Stomach smooth muscle (tissue), 2 donors: ENCODE measurements around the gene CAB39.

Experiments
- H3K27ac ChIP-seq: one replicate; pipeline ENCODE4 v1.7.0; 2013; ENCODE audit warnings: mild to moderate bottlenecking, low read length, inconsistent platforms
- H3K27me3 ChIP-seq, 2 donors: one replicate each; pipeline ENCODE4 v1.7.0; 2013; ENCODE audit warnings: low read length in 2 of 2; ENCODE audit not compliant: insufficient read depth in 2 of 2, control insufficient read depth in 1 of 2
- H3K36me3 ChIP-seq, 2 donors: one replicate each; pipeline ENCODE4 v1.7.0; 2013; ENCODE audit warnings: low read length in 2 of 2; ENCODE audit not compliant: control insufficient read depth in 2 of 2, insufficient read depth in 2 of 2
- H3K4me1 ChIP-seq: one replicate; pipeline ENCODE4 v1.7.0; 2013; ENCODE audit warnings: low read length; ENCODE audit not compliant: control insufficient read depth, insufficient read depth
- H3K4me3 ChIP-seq, 2 donors: one replicate each; pipeline ENCODE4 v1.7.0; 2013; ENCODE audit warnings: low read length in 2 of 2
- H3K9ac ChIP-seq, 2 donors: one replicate each; pipeline ENCODE4 v1.7.0; 2013; ENCODE audit warnings: low read length in 2 of 2, mild to moderate bottlenecking in 1 of 2
- H3K9me3 ChIP-seq, 2 donors: one replicate each; pipeline ENCODE4 v1.7.0; 2013; ENCODE audit warnings: low read length in 2 of 2; ENCODE audit not compliant: control insufficient read depth in 2 of 2
- donor health status: healthy.
- donor health status: Pancreatic carcinoma.

The CAB39 gene

DNA sequence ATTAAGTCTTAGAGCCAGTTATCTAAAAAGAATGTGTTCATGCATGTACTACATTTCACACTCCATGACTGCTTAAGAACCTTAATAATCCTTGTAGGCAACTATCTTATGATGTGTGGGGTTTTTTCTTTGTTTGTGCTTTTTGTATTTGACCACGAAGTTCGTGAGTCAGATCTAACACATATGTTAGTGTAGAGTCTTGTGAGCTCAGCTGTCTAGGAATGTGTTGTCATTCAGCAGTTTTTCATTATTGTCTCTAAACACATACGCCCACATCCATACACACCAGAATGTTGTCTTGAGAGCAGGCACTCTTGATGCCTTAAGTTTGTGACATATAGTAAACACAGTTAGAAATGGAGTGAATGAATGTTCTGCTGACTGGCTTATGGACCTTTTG lies 38.4 kb downstream of the CAB39 start:
- no peak overlapping the region for H3K9ac ChIP-seq
- H3K9me3 ChIP-seq = no peaks in the 10 kb centered on the region
- H3K27me3 ChIP-seq = no peaks in the 10 kb centered on the region
- peaks cover 0 to 2% of the 10 kb centered on the region in 2 donors for H3K36me3 ChIP-seq
- H3K27ac ChIP-seq = no peak overlapping the region
- H3K4me3 ChIP-seq = no peak overlapping the region
- H3K4me1 ChIP-seq = peaks cover 3% of the 10 kb centered on the region

DNA sequence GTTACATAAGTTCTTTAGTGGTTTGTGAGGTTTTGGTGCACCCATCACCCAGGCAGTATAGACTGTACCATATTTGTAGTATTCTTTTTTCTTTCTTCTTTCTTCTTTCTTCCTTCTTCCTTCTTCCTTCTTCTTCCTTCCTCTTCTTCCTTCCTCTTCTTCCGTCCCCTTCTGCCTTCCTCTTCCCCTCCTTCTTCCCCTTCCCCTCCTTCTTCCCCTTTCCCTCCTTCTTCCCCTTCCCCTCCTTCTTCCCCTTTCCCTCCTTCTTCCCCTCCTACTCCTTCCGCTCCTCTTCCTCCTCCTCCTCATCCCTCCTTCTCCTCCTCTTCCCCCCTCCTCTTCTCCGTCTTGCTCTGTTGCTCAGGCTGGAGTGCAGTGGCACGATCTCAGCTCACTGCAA lies 41.6 kb downstream of the CAB39 start:
- Histone ChIP-seq H3K9me3 (no peaks in the 10 kb centered on the region), H3K27ac (no peak overlapping the region), H3K9ac (no peak overlapping the region), H3K36me3 (no peaks in the 10 kb centered on the region), H3K27me3 (no peaks in the 10 kb centered on the region), H3K4me3 (no peak overlapping the region), H3K4me1 (peaks cover 7% of the 10 kb centered on the region)

DNA sequence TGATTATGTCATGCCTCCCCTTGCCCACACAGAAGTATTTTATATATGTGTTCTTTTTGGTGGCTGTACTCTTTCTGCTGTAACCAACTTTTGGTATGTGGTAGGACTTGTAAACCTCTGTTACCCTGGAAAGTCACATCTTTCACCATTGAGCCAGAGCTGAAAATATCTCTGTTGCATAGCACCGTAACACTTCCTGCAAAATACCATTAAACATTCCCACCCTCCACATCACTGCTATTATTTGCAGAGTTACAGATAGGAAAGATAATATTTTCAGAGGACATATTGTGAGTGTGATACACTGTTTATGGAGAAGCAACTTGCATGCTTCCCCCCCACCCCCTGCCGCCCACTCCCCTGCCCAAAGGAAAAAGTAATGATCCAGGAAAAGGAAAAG lies 44.8 kb downstream of the CAB39 start:
- Histone ChIP-seq H3K4me1 (peaks cover 7% of the 10 kb centered on the region), H3K27ac (no peak overlapping the region), H3K9ac (no peak overlapping the region)

DNA sequence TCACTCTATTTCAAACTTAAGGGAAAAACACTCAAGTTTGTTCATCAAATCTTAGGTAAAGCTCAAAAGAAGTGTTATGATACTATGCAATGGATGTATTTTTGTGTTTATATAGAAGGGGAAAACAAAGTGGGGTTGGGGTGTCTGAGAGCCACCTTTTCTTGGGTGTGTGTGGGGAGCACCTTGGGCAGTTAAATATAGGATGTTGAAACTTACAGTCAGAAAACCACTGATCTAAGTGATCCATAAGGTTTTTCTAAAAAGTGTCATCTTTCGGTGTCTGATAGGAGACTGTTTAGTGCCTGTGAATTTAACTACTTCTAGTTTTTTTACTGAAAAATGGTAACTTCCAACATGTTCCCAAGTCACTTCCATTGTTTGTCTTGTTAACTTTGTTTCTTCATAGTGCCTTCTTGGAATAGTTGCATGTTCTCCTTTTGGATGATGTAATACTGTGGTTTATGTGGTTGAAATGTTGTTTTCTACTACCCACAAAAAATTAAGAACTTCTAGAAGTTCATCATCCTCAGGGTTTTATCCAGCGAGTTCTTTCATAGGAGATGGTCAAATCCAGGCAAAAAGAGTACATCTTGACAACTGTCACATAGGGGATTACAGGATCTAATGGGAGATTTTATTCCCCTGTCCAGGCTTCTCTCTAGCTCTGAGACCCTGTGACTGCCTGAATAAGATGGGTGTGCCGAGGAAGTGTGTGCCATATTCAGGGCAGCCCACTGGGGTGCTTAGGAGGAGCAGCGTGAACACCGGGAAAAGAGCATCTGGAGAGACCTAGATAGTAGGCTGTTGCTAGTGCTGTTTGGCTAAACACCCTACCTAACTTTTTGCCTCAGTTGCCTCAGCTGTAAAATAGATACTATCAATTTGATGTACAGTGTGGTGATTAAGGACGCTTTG lies 46.2 kb downstream of the CAB39 start:
- H3K27ac ChIP-seq = no peak overlapping the region
- peaks cover 7% of the 10 kb centered on the region for H3K4me1 ChIP-seq
- peaks cover 0 to 2% of the 10 kb centered on the region in 2 donors for H3K36me3 ChIP-seq
- H3K9ac ChIP-seq = no peak overlapping the region
- no peak overlapping the region for H3K4me3 ChIP-seq
- H3K9me3 ChIP-seq = no peaks in the 10 kb centered on the region
- H3K27me3 ChIP-seq = no peaks in the 10 kb centered on the region

More for the DNA sequence above, 44.8 kb downstream of the CAB39 start:
- peaks cover 0 to 2% of the 10 kb centered on the region in 2 donors for H3K36me3 ChIP-seq
- no peaks in the 10 kb centered on the region for H3K27me3 ChIP-seq
- no peak overlapping the region for H3K4me3 ChIP-seq
- no peaks in the 10 kb centered on the region for H3K9me3 ChIP-seq

DNA sequence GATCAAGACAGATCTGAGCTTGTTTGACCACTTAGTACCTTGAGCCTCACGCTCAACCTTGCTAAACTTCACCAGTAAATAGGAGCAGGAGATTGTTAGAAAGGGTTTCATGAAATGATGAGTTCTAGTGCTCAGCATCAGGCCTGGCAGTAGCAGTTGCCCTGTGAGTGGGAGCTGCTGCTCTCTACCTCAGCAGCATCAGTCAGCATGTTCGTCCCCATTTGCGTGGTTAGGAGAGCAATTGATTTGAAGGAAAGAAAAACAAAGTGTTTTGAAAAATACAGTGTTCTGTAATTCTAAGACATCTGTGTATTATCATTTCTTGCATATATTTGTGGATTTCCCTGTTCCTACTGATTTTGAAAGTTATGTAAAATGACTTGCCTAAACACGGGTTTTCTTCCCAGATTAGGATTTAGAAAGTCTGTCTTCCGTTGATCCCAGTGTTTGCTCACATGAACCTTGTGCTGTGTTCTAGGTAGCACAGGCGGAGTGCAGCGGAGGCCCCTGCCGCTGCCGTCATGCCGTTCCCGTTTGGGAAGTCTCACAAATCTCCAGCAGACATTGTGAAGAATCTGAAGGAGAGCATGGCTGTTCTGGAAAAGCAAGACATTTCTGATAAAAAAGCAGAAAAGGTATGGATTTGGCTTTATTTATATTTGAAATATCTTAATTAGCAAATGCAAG lies 47.0 kb downstream of the CAB39 start:
- peaks cover 7% of the 10 kb centered on the region for H3K4me1 ChIP-seq
- H3K9ac ChIP-seq = no peak overlapping the region
- H3K36me3 ChIP-seq = peaks cover 2 to 3% of the 10 kb centered on the region in 2 donors
- H3K4me3 ChIP-seq = no peak overlapping the region
- no peak overlapping the region for H3K27ac ChIP-seq
- no peaks in the 10 kb centered on the region for H3K27me3 ChIP-seq
- H3K9me3 ChIP-seq = no peaks in the 10 kb centered on the region

DNA sequence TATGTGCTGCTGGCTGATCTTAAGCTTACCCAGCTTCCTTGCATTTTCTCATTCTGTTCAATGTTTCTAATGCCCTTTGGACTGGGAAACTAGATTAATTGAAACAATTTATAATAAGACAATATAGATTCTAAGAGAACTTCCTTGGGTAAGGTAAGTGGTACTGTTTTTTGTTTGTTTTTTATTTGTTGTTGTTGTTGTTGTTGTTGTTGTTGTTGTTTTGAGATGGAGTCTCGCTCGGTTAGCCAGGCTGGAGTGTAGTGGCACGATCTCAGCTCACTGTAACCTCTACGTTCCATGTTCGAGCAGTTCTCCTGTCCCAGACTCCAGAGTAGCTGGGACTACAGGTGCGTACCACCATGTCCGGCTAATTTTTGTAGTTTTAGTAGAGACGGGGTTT lies 49.1 kb downstream of the CAB39 start:
- Histone ChIP-seq H3K4me1 (peaks cover 7% of the 10 kb centered on the region), H3K9ac (no peak overlapping the region), H3K27ac (no peak overlapping the region), H3K36me3 (peaks cover 2 to 3% of the 10 kb centered on the region in 2 donors), H3K27me3 (no peaks in the 10 kb centered on the region), H3K4me3 (no peak overlapping the region), H3K9me3 (no peaks in the 10 kb centered on the region)

DNA sequence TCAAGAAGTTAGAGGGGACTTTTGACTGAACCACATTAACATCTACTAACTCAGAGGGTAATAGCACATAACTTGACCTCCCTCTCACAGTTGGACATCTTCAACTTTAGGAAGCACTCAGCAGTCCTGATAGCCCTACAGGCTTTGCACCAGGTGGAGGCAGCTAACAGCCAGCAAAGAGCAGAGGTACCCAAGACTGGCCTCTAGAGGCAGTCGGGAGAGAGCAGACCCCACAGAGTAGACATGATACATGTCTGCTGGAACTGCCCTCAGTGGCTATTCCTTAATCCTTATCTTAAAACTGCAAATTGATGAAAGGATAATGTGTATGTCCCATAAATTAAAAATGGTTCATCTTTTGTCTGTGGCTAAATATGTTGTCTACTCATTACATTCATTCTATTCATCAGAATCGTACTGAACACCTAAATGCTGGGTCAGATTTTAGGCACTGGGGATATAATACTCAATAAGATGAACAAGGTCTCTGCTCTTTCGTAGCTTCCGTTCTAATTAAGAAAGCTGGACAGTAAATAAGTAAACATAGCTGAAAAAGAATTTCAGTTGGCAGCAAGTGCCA lies 49.8 kb downstream of the CAB39 start:
- Histone ChIP-seq H3K9ac (no peak overlapping the region), H3K36me3 (peaks cover 2 to 3% of the 10 kb centered on the region in 2 donors), H3K4me1 (peaks cover 2% of the 10 kb centered on the region)

DNA sequence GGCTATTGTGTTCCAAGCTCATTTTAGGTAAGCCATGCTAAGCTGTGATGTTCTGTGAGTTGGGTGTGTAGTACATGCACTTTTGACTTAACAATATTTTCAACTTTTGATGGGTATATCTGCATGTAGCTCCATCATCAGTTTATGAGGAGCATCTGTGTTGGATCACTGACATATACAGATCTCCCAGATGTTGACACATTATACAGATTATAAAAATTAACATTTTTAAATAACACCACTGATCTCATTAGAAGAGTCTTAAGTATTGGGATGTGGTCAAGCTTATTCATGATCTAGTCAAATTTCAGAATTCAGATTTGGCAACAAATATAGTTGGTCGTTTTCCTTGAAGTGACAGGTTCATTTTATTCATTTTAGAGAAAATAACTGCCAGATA lies 51.7 kb downstream of the CAB39 start:
- Histone ChIP-seq H3K27me3 (no peaks in the 10 kb centered on the region), H3K9ac (no peak overlapping the region), H3K4me3 (no peak overlapping the region), H3K36me3 (peaks cover 2 to 3% of the 10 kb centered on the region in 2 donors), H3K4me1 (no peaks in the 10 kb centered on the region), H3K27ac (no peak overlapping the region), H3K9me3 (no peaks in the 10 kb centered on the region)

More for the DNA sequence above, 49.8 kb downstream of the CAB39 start:
- H3K27me3 ChIP-seq = no peaks in the 10 kb centered on the region
- no peak overlapping the region for H3K4me3 ChIP-seq
- H3K9me3 ChIP-seq = no peaks in the 10 kb centered on the region
- no peak overlapping the region for H3K27ac ChIP-seq

DNA sequence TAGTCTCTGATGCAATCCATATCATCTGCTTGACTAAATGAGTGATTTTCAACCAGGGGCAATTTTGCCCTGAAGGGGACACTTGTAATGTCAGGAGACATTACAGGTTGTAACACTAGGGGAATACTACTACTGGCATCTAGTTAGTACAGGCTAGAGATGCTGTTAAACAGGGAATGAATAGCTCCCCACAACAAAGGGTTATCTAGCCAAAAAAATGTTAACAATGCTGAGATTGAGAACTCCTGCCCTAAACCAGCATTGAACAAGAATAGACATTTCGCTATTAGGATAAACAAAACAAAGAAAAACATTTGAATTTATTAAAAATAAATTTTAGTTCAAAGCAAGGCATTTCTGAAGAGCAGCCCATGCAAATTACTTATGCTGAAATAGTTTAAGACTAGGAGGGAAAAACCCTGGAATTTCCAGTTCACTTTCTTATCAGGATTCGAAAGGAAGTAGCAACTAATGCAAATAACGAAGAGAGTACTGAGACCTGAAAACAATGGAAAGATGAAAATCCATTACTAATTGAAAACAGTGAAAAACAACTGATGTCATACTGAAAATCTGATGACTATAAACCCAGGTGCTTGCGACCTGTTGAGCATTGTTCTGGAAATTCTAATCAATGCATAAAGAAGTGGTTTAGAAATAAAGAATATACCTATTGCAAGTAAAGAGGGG lies 53.1 kb downstream of the CAB39 start:
- Histone ChIP-seq H3K36me3 (peaks cover 2 to 3% of the 10 kb centered on the region in 2 donors), H3K27ac (no peak overlapping the region)

DNA sequence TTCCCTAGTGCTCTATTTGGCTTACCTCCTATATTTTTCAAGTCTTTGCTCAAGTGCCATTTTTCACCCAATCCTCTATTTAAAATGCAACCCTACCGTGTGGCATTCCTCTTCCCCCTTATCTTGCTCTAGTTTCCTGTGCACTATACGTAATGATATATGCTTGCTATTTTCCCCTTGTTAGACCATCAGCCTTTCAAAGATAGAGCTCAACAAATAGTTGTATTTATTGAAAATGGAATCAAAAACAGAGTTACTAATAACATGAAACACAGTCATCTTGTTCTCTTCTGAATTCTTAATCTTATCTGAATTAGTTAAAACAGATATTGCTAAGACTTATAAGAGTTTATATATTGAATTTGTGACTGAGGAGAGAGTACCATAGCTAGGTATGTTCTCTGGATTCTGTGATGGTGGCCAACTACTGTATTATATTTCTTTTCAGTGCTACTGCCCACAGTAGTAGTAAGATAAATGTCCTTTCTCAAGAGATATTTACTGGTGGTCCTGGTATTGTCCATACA lies 55.3 kb downstream of the CAB39 start:
- H3K4me3 ChIP-seq = no peak overlapping the region
- no peaks in the 10 kb centered on the region for H3K4me1 ChIP-seq
- H3K36me3 ChIP-seq = peaks cover 0 to 3% of the 10 kb centered on the region in 2 donors
- no peak overlapping the region for H3K27ac ChIP-seq
- H3K27me3 ChIP-seq = no peaks in the 10 kb centered on the region
- H3K9ac ChIP-seq = no peak overlapping the region
- no peaks in the 10 kb centered on the region for H3K9me3 ChIP-seq

More for the DNA sequence above, 53.1 kb downstream of the CAB39 start:
- Histone ChIP-seq H3K27me3 (no peaks in the 10 kb centered on the region), H3K9ac (no peak overlapping the region), H3K4me3 (no peak overlapping the region), H3K9me3 (no peaks in the 10 kb centered on the region), H3K4me1 (no peaks in the 10 kb centered on the region)
